Right renal pelvis (tissue), 4 donors: ENCODE results near the gene ABCD4. TPM values are rescaled to one million over a fixed set of nuclear protein-coding genes. Genes with fewer than 3 reads are reported as not detected.

ENCODE experiments used
- DNase-seq, 4 donors: peaks; one replicate each; pipeline ENCODE4 v3.0.0-alpha.2; 2013; ENCODE audit warnings: low read depth in 4 of 4, low spot score in 3 of 4, missing footprints in 1 of 4
- polyA plus RNA-seq, 4 donors: library from polyadenylated mRNA; unstranded; fragments of 120-200 nt; gene quantifications; one replicate each; pipeline ENCODE4 v1.2.1, GENCODE V29; 2013; ENCODE audit not compliant: insufficient read length in 4 of 4

The ABCD4 gene
- polyA plus RNA-seq, 4 donors = 89.2 to 102 (median 94.6) TPM

DNA sequence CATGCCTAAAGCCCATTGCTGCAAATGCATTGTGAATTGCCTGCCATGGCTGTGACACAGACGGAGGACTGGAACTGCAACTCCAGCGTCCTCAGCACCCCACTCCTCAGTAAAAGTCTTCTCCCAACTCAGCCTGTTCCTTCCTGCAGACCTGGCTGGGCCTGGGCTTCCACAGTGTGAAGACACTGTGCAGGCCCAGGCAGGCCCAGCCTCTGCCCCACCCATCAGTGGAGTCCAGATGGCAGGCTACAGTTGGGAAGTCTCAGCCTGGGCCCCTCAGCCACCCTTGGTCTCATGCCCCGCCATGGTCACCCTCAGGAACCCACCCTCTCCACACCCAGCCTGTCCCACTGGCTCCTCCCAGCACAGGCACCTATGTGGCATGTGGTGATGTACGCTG, 41.4 kb downstream of the ABCD4 start:
- no peak for DNase-seq

DNA sequence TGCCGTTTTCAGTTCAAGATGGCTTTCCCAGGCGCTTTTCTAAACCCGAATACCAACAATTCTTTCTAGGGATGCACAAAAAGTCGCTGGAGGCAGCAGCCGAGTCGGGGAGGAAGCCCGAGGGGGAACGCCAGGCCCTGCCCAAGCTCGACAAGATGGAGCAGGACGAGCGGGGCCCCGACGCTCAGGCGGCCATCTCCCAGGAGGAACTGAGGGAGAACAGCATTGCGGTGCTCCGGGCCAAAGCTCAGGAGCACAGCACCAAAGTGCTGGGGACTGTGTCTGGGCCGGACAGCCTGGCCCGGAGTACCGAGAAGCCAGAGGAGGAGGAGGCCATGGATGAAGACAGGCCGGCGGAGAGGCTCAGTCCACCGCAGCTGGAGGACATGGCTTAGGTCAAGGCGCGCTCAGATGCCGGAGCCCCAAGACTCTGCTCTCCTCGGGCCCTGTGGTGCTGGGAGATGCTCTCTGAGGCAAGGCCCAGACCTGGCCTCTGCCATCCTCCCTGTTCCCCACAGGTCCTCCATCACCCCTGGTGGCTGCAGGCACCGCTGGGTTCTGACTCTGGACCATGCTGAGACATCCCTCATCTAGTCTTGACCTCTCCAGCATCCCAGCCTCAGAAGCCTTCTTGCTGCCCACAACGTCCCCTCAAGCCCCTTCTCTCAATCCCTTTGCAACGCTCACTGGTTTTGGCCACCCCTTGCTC, 42.1 kb downstream of the ABCD4 start:
- DNase-seq = no peak

DNA sequence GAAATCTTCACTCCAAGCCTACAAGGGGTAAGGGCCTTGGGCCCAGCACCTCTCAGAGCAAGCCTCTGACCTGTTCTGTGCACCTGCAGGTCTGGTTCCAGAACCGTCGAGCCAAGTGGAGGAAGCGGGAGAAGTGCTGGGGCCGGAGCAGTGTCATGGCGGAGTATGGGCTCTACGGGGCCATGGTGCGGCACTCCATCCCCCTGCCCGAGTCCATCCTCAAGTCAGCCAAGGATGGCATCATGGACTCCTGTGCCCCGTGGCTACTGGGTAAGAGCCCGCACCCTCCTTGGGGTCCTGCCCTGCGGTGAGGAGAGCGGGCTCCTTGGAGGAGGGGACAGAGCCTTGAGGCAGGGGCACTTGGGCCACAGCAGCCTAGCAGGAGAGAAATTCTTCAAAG, 43.2 kb downstream of the ABCD4 start:
- no peak for DNase-seq

DNA sequence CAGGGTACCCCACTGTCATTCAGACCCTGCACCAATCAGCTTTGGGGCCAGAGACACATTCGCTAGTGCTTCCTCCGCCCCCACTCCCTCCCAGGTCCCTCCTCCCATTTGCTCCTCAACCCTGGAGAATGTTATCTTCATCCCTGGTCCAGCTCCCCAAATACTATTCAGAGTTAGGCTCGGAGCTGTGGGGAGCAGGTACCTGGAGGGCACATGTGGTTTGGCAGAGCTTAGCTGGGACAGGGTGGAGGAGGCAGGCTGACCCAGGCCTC, 44.0 kb downstream of the ABCD4 start:
- no peak for DNase-seq

DNA sequence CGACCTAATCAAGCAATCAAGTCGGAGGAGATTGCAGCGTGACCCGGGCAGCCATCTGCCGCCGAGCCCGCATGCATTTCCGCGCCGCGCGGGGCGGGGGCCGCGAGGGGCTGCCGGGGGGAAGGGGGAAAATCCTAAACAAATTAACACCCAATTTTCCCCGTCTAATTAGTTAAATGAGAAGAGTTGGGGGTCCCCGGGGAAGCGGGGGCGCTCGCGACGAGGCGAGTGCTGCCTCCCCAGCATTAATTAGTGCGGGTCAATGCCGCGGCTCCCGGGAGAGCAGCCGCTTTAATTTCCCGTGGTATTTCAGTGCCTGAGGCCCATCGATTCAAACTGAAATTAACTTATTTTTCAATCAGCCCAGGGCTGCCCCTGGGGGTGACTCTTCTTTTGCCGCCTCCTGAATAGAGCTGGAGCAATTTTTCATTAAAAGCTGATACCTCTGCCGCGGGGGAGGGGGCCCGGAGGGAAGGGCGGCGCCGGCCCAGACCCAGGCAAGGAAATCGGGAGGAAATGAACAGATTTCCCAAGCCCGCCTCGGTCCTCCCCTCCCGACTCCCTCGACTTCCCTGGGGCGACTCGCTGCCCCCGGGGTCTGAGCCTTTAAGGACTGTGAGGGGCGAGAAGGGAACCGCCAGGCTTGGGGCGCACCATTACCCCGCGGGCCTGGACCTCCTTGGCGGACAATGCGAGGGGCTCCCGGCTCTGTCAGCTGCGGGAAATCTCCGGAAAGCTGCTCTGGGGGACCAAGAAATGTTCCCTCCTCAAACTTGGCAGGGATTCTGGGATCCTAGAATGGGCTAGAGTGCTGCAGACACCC, 44.6 kb downstream of the ABCD4 start:
- no peak for DNase-seq

DNA sequence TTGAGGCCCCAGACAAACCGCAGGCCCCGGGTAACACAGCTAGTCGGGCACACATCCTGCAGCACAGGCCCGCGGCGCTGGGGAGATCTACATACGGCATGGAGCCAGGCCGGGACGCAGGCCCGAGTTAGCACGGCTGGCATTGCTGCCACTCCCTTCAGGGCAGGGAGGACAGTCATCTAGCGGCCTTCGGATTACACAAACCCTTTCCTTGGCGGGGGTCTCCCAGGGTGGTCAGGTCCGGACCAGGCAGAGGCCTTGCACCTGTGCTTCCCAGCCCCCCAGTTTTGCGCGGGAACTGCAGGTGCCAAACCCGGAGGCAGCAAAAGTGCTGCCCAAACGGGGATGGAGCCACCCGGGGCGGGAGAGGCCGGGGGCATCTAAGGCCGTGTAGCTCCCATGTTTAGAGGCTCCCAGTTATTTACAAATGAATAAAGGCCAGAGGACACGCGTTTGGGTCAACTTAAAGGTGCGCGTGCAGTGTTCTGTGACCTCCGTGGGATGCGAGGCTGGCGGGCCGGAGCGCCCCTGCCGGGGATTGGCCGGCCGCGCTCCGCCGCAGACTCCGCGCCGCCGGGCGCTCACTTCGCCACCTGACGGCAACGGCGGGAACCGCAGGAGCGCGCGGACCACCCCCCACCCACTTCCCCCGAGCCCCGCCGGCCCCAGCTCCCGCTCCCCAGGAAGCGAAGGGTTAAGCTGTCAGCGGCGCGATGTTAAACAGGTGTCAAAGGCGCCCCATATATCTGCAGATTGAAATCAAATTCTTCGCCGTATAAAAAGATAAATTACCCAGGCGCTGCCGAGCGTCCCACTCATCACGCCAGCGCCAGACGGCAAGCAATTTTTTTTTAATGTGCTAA, 45.4 kb downstream of the ABCD4 start:
- DNase-seq = no peak

DNA sequence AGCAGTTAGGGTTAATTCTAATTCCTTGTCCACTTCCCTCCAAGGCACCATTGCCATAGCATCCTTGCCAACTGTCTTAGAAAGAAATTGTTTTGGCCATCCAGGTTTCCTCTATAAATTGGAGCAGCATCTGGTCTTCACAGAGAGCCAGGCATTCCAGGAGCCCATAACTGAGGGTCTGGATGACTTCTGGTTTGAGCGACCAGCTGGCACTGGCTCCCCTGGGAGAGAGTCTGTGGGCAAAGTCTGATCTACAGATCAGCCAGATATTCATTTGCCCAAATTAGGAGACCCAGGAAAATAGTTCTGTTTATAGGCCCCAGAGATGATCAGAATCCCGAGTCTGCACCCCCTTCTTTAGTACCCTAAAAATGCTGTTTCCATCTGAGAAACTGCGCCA, 47.5 kb downstream of the ABCD4 start:
- DNase-seq = no peak

DNA sequence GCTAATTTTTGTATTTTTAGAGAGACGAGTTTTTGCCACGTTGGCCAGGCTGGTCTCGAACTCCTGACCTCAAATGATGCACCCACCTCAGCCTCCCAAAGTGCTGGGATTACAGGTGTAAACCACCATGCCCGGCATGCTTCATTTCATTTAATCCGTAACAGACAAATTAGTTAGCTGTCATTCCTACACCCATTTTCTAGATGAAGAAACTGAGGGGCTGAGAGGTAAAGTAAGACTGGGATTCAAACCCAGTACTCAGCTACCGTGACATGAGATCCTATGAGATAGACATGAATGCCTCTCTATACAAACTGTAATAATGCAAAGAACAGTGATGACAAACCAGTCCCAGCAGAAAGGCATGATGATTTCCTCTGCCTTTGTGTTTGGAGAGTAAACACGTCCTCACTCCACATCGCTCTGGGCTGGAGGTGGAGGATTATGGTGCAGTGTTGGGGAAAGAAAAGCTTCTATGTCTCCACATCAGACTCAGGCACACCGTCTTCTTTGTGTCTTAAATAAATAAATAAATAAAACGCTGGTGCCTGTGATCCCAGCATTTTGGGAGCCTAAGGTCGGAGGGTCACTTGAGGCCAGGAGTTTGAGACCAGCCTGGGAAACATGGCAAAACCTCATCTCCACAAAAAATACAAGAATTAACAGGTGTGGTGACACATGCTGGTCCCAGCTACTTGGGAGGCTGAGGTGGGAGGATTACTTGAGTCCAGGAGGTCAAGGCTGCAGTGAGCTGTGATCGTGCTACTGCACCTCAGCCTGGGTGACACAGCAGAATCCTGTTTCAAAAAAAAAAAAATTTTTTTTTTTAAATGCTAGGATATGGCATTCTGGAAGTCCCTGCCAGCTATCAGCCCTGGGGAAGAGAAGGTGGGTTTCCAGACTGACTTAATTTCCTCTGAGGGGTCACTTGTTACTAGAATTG, 53.0 kb downstream of the ABCD4 start:
- no peak for DNase-seq

DNA sequence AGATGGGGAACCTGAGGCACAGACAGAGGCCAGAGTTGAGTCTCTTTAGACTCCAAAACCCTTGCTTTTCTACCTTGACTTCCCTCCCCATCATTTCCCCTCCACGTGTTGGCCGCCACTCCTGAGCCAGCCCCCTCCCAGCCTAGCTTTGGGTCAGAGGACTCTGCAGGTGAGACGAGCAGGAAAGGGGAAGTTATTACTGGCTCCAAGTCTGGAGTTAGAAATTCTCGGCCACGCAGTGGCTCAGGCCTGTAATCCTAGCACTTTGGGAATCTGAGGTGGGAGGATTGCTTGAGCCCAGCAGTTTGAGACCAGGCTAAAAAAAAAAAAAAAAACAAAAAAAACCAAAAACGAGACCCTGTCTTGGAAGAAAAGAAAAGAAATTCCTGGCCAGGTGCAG, 54.7 kb downstream of the ABCD4 start:
- DNase-seq = no peak

DNA sequence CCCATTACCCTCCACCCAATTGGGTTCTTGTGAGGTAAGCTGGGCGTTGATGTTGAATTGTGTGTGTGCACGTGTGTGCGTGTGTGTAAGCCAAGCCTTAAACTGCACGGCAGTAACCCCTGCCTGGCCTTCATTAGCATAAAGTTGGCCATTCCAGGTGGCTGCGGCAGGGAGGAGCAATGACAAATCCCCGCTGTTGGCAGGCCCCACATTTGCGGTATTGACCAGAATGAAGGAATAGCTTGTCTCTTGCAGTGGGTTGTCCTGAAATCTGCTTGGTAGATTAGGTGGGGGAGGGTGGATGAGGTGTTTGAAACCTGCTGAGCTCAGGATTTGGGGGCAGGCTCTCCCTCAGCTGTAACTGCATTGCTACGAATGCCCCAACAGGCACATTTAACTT, 56.2 kb downstream of the ABCD4 start:
- DNase-seq = no peak

DNA sequence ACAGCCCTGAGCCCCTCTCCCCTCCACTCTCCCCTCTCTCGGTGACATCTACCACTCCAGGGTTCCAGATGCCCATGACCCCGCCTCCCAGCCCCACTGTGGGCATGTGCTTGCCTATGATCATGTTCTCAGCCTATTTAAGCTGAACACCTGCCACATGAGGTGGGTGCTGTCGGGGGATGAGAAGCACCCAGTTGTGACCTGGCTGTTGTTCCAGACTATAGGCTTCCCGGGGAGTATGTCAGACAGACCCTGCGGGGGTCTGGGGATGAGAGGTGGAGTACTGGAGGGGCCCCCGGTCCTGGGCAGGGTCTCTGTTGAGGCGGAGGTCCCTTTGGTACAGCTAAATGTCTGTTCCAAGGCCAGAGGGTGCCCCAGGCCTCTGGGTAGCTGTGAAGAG, 57.4 kb downstream of the ABCD4 start:
- DNase-seq = no peak

DNA sequence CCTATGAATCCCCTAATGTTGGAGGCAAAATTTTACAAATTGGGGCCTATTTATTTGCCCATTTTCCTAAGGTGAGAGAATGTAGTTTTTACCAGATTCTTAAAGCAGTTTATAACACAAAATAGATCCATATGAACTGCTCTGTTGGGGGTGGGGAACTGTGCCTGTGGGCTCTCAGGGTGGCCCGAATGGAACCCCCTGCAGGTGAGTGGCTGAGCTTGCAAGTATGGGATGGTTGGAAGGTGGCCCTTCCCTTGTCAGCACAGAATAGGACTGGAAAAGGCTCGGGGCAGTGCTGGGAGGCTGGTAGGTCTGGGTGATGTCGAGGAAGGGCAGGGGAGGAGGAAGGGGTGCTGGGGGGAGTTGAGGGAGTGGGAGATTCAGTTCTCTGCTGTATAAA, 58.6 kb downstream of the ABCD4 start:
- DNase-seq = no peak

DNA sequence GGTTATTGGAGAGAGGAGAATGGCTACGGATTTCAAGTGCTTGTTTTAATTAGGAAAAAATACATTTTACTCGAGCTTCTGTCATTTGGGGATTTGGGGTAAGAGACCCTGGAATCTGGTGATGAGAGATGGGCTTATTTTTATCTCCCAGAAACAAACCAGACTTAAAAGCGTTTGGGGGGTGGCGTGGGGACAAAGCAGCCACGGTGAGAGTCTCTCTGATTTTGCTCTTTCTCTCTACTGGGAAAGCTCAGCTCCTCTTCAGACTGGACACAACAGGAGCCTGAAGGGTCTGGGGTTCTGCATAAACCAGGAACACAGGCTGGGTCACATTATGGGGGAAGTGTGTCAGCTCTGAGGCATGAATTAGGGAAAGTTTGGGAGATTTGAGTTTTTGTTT, 59.7 kb downstream of the ABCD4 start:
- no peak for DNase-seq

DNA sequence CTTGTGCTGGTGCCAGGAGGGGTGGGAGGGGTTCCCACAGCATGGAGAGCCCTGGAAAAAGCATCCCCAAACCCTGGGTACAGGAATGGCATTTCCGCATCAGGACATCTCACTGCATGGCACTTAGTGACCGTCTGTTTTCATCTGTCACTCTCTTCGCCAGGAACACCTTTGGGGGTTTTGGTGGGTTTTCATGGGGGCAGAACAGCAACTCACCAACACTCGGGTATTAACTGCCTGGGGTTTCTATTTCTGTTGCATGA, 60.0 kb downstream of the ABCD4 start:
- DNase-seq = no peak

DNA sequence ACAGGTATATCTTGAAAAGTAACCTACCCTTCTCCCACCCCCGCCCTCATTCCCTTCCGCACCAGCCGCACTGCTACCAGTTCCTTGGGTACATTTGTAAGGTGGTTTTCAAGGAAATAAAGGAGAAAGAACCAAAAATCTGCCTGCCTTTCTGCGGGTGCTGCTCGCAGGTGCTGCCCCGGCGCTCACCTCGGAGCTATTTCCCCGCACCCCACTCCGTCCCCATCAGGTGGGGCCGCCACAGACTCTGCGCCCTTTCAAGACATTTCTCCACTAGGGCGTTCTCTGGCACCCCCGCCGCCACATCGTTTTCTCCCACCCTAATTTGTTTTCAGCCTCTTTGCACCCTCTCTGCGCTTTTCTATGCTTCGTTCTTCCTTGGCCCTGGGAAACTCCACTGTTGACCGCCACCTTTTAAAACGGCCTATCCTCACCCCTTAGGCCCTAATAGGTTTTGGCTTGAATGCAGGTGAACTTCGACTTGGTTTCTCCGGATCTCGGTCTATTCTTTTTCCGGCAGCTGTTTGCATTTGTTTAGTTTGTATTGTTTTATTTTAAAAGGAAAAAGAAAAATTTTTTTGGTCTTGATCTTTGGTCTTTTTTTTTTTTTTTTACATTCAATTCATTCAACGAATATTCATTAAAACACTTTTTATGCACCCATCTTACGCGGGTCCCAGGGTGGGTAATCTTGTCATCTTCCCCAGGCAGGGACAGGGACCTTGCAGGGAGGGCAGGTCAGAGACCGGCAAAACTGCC, 60.5 kb downstream of the ABCD4 start:
- no peak for DNase-seq

DNA sequence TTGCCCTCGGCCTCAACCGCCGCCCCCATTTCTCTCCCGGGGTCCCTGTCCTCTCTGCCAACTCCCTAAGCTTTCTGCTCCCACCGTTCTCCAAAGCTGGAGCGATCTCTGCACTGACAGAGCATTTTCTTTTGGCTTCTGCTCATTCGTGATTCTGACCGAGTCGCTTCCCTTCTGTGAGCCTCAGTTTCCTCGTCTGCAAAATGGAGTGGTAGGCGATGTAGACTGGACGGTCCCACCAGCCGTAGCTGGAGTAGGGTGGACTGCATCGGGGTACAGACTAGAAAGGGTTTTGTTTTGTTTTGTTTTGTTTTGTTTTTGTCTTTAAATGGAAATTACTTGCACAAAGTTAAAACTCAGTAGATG, 61.1 kb downstream of the ABCD4 start:
- DNase-seq = no peak

DNA sequence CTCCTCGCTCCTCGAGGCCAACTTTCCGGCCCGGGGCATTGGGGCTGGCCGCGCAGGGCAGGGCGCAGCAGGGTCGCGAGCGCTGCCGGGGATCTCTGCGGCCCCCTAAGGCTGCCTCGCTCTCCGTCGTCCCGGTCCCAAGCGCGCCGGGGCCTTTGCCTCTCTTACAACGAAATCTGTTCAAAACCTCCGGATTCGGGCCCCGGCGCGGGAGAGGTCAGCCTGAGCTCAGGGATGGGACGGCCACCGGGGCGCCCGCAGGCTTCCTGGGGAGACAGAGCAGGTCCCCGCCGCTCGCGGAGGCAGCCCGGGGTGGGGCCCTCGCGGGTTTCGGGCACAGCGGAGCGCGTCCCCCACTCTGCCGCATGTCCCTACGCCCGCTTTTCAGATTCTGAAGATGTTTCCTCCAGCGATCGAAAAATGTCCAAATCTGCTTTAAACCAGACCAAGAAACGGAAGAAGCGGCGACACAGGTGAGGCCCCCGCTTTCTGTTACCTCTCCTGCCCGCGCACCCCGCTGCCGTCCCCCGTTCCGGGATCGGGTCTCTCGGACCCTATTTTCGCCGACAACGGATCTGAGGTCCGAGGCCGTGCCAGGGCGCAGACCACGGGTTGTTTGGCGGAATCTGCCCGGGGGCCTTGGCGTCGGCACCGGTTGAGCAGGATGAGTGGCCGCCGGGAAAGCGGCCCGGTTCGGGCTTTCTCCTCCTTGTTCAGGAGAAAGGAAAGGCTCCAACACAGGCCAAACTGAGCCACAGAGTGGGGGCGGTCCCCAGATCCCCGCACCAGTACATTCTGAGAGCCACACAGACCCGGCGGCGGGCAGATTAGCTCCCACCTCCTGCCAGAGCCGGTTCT, 61.7 kb downstream of the ABCD4 start:
- no peak for DNase-seq

DNA sequence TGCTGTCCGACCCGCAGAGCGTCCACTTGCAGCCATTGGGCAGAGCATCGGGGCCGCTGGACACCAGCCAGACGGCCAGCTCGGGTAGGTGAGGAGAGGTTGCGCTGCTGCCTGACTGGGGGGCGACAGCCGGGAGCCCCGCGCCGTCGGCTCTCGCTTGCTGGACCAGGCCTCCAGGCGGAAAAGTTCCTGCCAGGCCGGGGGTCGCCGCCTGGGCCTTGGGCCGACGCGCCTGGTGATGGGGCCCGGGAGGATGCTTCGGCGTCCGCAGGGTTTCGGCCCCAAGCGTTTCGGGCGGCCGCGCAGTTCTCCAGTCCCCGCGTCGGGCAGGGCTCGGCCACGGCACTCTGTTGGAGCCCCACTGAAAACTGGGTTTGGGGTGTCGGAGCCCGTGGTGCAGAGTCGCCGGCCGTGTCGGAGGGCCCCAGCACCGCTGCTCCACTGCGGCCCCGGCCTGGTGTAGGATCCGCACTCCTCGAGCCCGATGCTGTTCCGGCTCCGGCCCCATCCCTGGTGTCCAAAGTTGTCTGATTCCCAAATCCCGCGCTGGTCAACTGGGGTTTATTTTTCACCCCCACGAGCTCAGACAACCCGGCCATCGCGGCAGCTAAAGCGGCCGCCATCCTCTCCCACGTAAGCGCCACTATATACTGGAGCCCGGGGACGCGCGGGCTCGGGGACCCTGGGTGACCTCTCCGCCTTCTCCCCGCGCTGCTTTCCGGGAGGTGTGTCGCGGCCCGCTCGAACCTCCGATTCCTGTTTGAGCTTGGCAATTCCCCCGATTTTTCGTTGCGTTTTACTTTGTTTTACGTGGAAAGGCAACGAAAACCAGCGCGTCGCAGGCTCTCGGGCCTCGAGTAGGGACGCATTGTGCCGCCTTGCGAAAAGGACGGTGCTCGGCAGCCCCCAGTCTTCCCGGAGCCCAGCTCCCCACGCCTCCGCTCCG, 62.6 kb downstream of the ABCD4 start:
- no peak for DNase-seq
